A172 (cell line): Measurements from ENCODE around the gene BRSK2. TPM values are rescaled to one million over a fixed set of nuclear protein-coding genes. Genes with fewer than 3 reads are reported as not detected.

Experiments used
- DNase-seq: peaks from one replicate; pipeline ENCODE4 v3.0.0-alpha.2; 2015; ENCODE audit warnings: low spot score
- total RNA-seq: library from RNA; depleted of rRNA; stranded (reverse); fragments of >200 nt; shearing (Covaris generic); gene quantifications from 2 replicates; pipeline ENCODE4 v1.2.3, GENCODE V29; 2014

Gene BRSK2
- total RNA-seq, 1 experiment from 2014 or later: 13.0 TPM

DNA sequence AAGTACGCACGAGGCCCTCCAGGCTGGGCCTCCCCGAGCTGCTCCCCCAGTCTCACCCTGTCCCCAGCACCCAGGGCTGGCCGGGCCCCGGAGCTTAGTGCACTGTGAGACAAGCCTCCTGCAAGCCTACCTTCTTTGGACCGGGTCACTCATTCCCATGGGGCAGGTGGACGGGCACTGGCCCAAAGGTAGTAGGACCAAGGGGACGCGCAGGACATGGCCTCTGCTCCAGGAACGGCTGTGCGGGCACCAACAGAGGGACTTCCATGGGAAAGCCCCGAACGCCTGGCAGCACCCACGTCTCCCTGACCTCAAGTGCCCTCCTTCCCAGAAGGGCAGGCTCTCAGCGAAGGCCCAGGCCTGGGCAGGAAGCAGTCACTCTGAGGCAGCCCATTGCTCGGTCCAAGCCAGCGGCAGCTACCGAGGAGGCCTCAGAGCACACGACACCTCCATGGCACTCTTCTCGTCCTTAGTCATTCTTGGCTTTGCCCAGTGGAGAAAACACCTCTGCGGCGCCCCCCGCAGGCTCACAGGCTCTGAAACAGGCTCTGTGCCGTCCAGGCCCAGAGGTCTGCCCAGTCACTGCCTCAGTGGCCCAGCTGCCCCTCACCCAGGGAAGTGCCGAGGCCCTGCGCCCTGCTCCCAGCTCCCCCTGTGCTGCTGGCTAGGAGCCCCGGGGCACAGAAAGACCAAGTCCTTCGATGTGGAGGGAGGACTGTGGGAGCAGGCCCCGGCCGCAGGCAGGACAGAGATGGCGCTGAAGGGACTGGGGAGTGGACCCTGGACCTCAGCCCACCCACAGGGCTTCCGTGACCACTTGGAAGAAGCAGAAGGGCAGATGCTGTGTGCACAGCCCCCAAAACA is 93.1 kb downstream of the BRSK2 start:
- DNase-seq: no peak

DNA sequence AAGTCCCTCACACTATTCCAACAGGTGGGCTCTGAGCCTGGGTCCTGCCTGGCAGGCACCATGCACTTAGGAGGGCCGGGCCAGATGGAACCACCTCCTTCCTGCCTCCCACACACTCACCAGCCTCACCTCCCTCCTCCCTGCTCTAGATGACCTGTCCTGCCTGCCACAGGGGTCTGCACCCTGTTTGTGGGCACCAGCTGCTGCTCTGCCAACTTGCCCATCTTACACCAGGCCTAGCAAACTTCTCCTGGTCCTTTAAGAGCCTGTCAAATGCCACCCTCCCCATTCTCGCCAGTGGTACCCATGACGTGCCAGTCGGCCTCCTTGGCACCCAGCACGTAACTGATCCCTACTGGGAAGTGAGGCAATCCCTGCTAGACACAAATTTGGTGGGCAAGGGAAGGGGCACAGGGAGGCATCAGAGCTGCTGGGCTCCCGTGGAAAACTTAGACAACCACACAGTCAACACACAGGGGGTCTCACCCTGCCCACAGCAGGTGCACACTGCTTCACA is 93.8 kb downstream of the BRSK2 start:
- no peak for DNase-seq

DNA sequence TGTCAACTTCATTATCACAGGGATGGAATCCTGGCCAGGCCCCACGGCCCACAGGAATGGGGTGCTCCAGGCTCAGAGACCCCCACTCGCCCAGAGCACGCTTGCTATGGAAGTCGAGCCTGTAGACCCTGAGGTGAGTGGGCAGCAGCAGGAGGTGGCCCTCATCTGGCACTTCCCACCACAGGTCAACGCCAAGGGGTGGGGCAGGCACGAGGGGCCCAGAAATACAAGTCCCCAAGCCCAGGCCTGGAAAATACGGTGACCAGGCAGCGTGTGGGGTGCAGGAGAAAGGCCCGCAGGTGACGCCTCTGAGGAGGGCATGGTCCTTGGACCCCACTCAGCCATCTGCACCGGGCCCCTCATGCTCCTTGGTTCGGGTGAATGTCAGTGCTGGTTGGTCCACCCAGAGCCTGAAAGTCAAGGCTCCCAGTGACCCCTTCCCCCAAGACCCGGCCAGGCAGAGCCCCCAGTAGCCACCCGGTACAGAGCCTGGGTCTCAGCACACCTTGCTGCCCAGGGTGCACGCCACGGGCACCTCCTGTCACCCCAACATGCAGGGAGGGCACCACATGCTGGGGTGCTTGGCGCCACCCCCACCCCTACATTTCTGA is 94.4 kb downstream of the BRSK2 start:
- no peak for DNase-seq

DNA sequence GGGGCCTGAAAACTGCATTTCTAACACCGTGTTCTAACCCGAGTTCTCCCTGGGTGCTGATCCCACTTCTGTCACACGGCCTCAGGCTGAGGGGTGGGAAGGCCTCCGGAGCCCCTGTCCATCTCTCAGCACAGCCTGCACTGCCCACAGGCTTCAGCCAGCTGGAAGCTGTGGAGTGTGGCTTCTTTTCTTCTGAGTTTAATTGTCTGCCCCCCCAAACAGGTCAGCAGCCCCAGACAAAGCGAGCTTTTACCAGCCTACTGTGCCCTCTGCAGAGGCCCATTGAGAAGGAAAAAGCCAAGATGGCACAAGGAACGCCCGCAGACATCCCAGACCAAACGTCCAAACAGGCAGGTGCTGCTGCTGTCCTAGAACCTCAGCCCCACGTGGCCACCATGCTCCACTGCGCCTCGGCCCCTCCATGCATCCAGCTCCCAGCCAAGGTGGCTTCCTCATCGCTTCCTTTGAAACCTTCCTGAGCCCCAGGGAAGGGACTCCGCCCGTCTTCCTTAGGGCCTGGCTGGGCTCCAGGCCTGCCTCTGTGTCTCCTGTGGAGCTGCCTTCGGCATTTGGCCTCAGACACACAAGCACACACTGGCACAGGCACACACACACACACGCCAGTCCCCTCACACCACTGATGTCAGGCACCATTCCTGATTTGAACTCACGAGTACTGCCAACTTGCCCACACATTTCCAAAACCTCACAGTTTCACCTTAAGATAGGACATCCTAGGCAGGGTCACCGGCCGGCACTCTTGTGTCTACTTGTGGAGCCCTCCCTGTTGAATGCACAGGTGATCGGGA is 95.2 kb downstream of the BRSK2 start:
- no peak for DNase-seq

DNA sequence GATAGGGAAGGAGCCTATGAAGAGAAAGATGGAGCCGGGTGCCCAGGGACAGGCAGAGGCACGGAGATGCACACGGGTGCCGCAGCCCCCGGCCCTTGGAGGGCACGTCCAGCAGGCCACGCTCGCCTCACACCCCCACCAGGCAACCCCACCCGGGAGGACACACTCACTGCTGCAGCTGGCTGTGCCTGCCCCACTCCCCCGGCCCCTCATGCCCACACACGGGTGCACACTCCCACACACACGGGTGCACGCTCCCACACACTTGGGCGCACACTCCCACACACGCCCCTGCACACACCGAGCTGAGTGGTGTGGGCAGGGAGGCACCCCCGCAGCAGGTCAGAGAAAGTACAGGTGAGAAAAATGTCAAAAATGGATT is 95.8 kb downstream of the BRSK2 start:
- DNase-seq: no peak

DNA sequence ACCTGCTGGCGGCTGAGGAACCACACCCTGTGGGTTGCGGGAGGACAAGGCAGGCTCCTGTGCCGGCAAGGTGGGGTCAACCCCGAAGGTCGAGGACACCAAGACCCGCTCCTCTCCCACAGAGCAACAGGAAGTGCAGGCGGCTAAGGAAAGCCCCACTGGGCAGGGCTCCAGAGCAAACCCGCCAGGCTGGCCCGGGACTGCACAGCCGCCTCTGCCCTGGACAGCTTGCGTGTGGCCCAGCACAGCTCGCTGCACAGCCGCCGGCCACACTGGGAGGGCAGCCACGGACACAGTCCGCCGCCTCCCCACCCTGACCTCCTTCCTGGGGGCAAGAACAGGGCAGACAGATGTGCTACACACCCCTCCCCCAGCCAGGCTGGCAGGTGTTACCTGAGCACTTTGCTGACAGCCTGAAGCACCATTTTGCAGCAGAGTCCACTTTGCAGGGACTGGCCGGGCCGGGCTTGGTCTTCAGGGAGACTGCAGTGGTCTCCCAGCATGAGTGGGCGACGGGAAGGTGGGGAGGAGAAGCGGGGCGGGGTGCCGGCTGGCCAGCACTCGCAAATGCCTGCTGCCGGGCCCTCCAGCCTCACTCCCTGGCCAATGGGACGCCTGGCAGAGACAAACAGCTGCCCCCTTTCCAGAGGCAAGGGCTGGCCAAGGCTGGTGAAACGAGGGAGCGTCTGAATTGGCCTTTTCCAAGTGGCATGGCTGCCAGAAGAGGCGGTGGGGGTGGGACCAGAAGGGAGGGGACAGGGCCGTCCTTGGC is 96.5 kb downstream of the BRSK2 start, which contains the start of gene MOB2:
MOB2 (minus strand) TSS at position 726 of the 772 bp plus-strand sequence; CDS start at position 503, 223 bp downstream.
- DNase-seq: peak; percentile 27

DNA sequence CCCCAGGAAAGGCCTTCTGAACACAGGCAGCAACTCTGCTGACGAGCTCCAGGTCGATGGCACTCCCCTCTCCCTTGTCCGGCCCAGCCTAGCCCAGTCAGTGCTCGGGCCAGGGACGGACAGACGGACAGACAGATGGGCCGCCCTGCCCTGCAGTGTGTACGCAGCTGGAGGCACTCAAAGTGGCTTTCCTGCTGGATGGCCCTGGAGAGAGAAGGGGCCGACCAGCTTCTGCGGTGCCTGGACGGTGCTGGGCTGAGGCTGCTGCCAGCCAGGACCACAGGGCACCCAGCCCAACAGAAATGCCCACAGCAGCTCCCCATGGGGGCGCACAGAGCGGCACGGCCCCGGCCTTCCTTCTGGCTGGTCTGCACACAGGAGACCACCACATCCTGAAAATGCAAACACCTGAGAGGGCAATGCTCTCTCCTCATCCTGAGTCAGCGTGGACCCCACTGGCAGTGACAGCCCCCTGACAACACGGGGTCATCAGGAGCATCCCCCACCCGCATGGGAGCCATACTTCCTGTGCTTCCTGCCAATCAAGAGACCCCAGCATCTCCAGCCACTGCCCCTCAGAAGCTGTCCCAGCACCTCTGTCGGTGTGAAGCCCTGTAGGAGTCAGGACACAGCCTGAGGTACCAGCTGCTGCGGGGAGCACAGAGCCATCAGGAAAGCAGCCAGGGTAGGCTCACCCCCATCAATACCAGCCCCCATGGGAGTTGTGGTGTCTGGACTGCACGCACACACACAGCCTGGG is 97.5 kb downstream of the BRSK2 start:
- no peak for DNase-seq

DNA sequence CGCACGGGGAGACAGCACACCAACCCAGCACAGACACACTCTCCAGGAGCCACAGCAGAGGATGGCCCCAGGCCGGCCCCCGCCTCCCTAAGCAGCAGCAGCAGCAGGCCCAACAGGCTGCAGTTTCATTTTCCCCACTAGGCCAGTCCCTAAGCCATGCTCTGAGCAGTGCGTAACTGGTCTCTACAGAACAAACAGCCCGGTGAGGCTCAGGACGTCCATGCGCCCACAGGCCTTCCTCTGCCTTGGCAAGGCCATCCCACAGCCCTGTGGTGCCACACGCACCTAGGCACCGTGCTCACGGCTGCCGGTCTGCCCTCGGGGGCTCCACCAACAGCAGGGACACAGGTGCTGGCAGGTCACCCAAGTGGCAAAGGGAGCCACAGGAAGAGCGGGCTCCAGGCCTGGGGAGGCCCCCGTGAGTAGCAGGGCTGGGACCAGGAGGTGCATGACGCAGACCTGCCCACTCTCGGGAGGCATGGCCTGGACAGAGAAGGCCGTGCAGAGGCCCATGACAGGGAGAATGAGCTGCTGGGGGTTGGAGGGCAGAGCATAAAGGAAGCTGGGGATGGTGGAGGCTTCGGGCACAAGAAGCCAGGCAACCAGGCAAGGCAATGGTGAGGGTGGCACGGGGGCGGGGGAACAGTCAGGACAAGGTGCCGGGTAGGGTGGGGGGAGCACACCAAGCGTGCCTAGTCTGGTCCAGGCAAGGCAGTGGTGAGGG is 98.3 kb downstream of the BRSK2 start:
- DNase-seq: no peak

DNA sequence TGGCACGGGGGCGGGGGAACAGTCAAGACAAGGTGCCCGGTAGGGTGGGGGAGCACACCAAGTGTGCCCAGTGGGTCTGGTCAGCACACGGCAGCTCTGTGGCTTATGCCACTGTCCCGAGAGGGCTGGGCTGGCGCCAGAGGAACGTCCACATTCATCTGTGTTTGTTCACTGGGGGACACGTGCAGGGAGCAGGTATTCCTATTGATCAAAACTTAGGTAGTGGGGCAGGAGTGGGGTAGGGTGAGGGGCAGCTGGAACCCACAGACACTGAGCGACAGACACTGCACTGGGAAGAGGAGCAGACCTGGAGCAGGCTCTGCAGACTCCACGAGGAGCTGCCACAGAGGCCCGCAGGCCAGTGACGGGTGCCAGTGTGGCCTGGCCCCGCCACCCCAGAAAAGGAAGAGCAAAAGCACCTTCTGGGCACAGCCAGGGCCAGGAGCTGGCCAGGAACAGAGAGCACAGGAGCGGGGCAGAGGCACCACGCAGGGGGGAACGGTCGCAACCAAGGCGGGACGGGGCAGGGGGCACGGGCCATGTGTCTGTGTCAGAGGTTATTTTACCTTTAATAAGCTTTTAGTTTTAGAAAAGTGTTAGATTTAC is 98.9 kb downstream of the BRSK2 start:
- no peak for DNase-seq

DNA sequence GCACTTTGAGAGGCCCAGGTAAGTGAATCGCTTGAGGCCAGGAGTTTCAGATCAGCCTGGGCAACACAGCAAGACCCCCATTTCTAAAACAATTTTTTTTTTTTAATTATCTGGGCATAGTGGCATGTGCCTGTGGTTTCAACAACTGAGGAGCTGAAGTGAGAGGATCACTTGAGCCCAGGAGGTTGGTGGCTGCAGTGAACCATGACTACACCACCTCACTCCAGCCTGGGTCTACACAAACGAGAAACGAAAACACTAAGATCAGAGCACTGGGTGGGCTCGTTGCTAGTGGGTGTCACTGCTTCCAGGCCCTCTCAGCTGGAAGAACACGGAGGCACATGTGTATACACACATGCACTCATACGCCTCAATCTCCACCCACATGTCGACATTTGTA is 100.9 kb downstream of the BRSK2 start:
- no peak for DNase-seq

DNA sequence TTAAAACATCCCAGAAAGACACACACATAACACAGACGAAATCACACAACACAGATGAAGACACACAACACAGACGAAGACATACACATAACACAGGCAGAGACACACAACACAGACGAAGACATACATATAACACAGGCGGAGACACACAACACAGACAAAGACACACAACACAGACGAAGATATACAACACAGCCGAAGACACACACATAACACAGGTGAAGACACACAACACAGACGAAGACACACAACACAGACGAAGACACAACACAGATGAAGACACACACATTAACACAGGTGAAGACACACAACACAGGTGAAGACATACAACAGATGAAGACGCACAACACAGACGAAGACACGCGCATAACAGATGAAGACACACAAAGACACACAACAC is 101.6 kb downstream of the BRSK2 start:
- DNase-seq: no peak

DNA sequence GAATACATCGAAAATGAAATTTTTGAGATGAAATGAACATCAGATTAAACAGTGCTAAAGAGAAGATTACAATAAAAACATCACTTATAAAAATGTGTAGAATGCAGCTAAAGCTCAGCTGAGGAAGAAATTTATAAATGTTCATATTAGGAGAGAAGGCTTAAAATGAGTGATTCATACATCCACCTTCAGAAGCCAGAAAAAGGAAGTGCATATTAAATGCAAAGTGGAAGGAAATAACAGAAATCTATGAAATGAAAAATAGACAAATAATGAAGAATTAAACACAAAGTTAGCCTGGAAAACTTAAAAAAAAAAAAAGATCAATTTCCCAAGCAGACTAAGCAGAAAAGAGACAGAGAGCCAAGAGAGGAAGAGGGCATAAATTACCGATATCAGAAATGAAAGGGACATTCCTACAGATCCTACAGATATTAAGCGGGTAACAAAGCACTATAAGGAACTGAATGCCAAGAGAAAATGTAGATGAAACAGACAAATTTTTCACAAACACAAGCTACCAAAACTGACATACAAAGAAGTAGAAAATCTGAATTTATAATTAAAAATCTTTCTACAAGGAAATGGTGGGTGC is 104.0 kb downstream of the BRSK2 start:
- no peak for DNase-seq

DNA sequence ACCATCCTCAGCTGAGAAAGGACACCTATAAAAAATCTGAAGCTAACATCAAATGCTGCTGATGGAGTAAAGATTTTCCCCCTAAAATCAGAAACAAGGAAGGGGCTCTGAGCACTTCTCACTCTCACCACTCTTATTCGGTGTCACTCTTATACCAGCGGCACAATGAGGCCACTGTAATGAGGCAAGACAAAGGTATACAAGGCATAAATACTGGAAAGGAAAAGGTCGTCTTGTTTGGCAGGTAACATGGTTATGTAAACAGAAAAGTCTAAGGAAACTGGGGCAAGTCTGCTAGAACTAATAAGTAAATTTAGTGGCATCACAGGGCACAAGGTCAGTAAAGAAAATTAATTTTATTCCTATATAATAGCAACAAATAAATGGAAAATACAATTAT is 104.9 kb downstream of the BRSK2 start:
- DNase-seq: no peak

DNA sequence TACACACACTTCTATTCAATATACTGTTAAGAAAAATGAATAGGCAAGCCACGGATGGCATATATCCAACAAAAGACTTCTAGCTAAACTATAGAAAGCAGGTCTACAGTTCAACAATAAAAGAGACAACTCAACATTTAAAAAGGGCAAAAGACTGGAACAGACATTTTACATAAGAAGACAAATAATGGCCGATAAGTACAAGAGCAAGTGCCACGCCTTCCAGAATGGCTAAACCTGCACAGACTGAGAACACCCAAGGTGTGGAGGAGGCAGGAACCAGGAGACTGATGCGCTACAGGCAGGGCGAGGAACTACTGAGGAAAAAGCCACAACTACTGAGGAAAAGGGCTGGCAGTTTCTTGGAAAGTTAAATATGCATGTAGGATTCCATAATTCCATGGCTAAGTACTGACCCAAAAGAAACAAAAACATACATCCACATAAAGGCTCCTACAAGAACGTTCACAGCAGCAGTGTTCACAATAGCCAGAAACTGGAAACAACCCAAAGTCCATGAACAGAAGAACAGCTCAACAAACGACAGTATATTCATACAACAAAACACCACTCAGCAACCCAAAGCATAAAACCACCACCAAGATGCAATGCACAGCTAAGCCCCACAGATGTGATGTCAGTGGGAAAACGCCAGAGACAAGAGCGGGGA is 106.5 kb downstream of the BRSK2 start:
- no peak for DNase-seq

DNA sequence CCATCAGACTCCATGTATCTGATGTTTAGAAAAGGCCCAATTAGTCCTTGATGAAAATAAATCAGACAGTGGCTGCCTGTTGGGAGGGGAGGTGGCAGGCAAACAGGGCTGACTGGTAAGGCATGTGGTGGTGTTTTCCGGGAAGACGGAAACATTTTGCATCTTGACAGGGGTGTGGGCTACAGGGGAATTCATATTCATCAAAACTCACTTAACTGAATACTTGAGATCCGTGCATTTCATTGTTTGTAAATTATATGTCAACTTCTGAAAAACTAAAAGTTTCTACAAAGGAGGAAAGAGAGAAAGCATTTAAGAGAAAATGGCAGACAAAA is 107.0 kb downstream of the BRSK2 start:
- no peak for DNase-seq

DNA sequence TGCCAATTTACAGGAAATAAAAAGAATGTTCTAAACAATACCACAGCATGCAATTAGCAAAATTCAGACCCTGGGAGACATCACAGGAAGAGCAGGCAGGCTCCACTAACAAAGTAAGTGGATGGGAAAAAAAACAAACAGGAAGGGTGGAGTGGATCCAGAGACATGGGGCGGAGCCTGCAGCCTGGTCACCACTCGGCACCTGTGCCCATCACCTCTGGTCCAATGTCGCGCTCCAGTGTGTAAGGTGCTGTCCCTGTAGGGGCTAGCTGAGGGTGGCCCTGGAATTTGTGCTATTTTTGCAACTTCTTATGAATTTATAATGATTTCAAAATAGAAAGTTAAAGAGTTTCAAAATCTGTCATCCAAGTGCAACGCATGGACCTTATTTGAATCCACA is 107.9 kb downstream of the BRSK2 start:
- no peak for DNase-seq

DNA sequence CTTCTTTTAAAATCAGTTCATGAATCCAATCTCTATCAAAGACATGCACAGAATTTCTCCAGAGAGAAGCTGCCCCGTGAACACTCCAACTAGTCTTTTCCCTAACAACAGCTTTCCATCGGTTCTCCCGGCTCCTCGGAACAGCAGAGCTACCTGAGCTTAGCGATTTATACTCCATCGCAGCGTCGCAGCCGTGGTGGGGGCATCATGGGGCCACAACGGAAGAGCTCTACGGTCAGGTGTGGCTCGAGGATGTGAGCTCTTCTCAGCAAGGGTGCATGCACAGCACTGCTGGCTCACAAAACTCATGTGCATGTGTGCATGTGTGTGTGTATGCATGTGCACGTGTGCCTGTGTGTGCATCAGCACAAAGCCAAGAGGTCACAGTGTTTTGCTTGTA is 108.5 kb downstream of the BRSK2 start:
- DNase-seq: no peak

DNA sequence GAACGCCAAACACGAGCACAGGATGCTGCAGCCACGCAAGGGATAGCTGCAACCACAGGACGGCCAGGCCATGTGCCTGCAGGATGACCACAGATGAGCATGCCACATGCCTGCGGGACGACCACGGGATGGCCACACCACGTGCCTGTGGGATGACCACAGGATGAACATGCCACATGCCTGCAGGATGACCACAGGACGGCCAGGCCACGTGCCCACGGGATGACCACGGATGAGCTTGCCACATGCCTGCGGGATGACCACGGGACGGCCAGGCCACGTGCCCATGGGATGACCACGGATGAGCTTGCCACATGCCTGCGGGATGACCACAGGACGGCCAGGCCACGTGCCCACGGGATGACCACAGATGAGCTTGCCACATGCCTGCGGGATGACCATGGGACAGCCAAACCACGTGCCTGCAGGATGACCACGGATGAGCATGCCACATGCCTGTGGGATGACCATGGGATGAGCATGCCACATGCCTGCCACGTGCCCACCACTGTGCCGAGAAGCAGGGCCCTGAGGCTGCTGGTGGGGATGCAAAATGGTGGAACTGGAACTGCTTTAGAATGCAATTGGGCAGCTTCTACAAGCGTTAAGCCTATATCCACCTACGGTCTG is 109.6 kb downstream of the BRSK2 start:
- no peak for DNase-seq
